Measurements from ENCODE around the gene YIPF5. TPM values are rescaled to one million over a fixed set of nuclear protein-coding genes. Genes with fewer than 3 reads are reported as not detected.
A peak's percentile ranks its signal among the peaks of the same experiment; 100 is the strongest.

The YIPF5 gene
- total RNA-seq, 4 donors from 2014 or later: 34.9 to 48.2 (median 41.5) TPM

DNA sequence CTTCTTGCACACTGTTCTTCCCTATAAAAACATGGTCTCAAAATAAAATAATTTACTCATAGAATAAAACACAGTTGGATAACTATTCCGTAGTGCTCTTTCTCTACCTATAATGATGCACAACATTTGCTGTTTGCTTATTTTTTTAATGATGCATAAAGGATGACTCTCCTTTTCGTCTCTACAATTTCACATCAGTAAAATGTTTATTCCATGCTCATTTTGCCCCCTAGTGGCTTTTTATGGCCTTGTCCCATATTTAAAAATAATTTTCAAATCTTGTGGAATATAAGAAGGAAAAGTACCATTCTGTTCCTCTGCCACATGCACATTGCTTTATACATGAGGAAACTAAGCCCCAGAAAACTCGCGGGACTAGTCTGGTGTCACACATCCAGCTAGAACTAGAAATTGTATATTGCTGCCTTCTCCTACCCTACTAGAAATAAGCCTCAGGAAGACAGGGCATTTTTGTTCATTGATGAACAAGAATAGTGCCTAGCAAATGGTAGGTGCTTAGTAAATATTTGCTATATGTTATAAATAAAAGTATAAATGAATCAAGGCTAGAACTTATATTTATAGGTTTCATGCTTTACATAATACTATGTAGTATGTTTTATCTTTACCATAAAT is 12.9 kb upstream of the YIPF5 start:
- Histone ChIP-seq H3K27me3 (no peaks in the 10 kb centered on the region), H3K4me1 (peaks cover 0 to 12% of the 10 kb centered on the region in 2 donors), H3K27ac (no peak overlapping the region), H3K4me3 (replicated peaks in 1 of 3) (no peak overlapping the region), H3K9me3 (no peaks in the 10 kb centered on the region), H3K36me3 (no peaks in the 10 kb centered on the region)
- no peak for TF ChIP-seq POLR2A (IDR thresholded peaks at IDR 0.05)
- TF ChIP-seq, protein P1, sequence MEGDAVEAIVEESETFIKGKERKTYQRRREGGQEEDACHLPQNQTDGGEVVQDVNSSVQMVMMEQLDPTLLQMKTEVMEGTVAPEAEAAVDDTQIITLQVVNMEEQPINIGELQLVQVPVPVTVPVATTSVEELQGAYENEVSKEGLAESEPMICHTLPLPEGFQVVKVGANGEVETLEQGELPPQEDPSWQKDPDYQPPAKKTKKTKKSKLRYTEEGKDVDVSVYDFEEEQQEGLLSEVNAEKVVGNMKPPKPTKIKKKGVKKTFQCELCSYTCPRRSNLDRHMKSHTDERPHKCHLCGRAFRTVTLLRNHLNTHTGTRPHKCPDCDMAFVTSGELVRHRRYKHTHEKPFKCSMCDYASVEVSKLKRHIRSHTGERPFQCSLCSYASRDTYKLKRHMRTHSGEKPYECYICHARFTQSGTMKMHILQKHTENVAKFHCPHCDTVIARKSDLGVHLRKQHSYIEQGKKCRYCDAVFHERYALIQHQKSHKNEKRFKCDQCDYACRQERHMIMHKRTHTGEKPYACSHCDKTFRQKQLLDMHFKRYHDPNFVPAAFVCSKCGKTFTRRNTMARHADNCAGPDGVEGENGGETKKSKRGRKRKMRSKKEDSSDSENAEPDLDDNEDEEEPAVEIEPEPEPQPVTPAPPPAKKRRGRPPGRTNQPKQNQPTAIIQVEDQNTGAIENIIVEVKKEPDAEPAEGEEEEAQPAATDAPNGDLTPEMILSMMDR (IDR thresholded peaks at IDR 0.05): peak; percentile 38 to 72 (median 52)
- DNase-seq: no peak
- intact Hi-C loops (cut with DNase I): no loop called here
- 26 to 30% methylated on average over 4 of the region's 4 CpGs for WGBS, 2 donors

DNA sequence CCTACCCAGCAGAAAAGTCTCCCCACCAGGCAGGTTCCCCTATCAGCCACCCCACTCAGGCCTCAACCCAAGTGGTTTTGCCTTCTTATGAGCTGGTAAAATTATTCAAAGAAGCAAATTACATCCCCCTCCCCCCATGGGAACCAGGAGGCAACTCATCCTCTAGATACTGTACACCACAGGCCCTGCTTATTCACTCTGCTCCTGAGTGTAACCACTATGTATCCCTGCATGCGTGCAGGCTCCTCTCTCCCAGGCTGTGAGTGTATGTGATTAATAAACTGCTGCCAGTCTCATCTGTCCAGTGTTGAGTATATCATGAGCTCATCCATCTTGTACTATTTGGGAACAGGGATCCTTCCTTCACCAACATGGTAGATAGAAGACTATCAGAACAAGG is 8.8 kb upstream of the YIPF5 start:
- no peaks in the 10 kb centered on the region for H3K27me3 ChIP-seq
- WGBS, 2 donors: 94 to 100% methylated on average over 1 of the region's 1 CpG
- no peaks in the 10 kb centered on the region for H3K9me3 ChIP-seq
- no peaks in the 10 kb centered on the region for H3K36me3 ChIP-seq
- no peak for DNase-seq
- H3K4me3 ChIP-seq (replicated peaks in 1 of 3): no peak overlapping the region
- TF ChIP-seq, protein P1 (IDR thresholded peaks at IDR 0.05): no peak
- H3K4me1 ChIP-seq: no peaks in the 10 kb centered on the region
- H3K27ac ChIP-seq: no peak overlapping the region
- intact Hi-C loops (cut with DNase I): no loop called here

DNA sequence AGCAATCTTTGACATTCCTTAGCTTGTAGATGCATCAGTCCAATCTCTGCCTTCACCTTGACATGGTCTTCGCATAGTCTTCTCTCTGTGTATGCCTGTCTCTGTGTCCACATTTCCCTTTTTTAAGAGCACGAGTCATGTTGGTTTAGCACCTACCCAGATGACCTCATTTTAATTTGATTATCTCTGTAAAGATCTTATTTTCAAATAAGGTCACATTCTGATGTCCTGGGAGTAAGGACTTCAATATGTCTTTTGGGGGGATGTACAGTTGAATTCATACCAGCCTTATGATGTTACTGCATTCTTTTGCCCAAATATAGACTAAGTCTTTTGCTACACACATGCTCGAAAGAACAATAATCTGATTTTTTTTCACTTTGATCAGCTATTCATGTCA is 7.1 kb upstream of the YIPF5 start:
- 87 to 92% methylated on average over 3 of the region's 3 CpGs for whole genome bisulfite sequencing, 2 donors
- no peaks in the 10 kb centered on the region for H3K9me3 ChIP-seq

DNA sequence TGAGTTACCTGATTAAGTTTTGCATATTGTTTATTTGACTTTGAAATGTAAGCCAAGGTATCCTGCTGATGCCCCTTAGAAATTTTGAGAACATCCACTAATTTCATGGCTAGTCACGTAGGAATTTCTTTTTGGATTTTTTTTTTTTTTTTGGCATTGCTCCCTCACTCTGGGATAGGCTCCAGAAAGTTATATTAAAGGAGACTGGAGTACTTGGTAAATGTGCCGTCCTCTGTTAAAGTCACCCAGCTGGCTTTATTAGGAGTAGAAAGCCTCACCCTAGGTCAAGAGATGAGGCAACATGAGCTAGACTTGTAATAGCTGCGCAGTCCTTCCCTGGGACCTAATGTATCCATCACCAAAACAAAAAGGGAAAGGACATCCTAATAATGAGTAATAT is 3.3 kb upstream of the YIPF5 start:
- Histone ChIP-seq H3K27ac (no peak overlapping the region), H3K9me3 (no peaks in the 10 kb centered on the region), H3K27me3 (no peaks in the 10 kb centered on the region), H3K4me1 (peaks cover 8 to 14% of the 10 kb centered on the region in 2 donors), H3K4me3 (replicated peaks in 1 of 3) (no peak overlapping the region), H3K36me3 (no peaks in the 10 kb centered on the region)
- TF ChIP-seq POLR2A (IDR thresholded peaks at IDR 0.05): no peak
- TF ChIP-seq, protein P1 (IDR thresholded peaks at IDR 0.05): no peak
- DNase-seq: no peak
- 43 to 47% methylated on average over 3 of the region's 3 CpGs for WGBS, 2 donors
- intact Hi-C loops (cut with DNase I): no loop called here

More for the DNA sequence above, 7.1 kb upstream of the YIPF5 start:
- Histone ChIP-seq H3K4me3 (replicated peaks in 1 of 3) (no peak overlapping the region), H3K4me1 (no peaks in the 10 kb centered on the region), H3K27me3 (no peaks in the 10 kb centered on the region), H3K27ac (no peak overlapping the region), H3K36me3 (no peaks in the 10 kb centered on the region)
- TF ChIP-seq, protein P1 (IDR thresholded peaks at IDR 0.05): no peak
- no peak for TF ChIP-seq POLR2A (IDR thresholded peaks at IDR 0.05)
- no peak for DNase-seq
- intact Hi-C loops (cut with DNase I): no loop called here

DNA sequence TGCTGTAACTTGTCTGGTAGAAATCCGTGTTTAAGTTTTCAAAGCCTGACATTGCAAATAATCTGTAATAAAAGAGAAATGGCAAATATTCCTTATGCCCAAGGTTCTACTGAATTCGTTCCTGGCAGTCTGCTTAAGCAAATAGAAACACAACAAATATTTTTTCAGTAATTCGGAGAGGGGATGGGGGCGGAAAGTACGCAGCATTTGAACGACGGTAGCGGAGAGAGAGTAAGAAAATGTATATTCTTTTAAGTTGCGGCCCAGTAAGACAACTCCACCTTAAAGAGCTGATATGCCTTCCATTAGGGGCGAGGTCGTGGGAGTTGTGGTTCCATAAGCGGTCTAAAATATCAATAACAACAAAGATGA is 569 bp downstream of the YIPF5 start:
- H3K27me3 ChIP-seq: no peaks in the 10 kb centered on the region
- DNase-seq: no peak
- peaks cover 10 to 14% of the 10 kb centered on the region in 2 donors for H3K4me1 ChIP-seq
- H3K4me3 ChIP-seq (replicated peaks in 1 of 3): peak overlapping the region; percentile 4 to 66 (median 49)
- peak overlapping the region in 2 of 3 donors; percentile 60 for H3K27ac ChIP-seq
- TF ChIP-seq, protein P1 (IDR thresholded peaks at IDR 0.05): no peak
- no peak for TF ChIP-seq POLR2A (IDR thresholded peaks at IDR 0.05)
- intact Hi-C loops (cut with DNase I): no loop called here
- H3K36me3 ChIP-seq: peaks cover 5 to 6% of the 10 kb centered on the region in 2 donors
- WGBS, 2 donors: 3 to 4% methylated on average over 12 of the region's 12 CpGs
- H3K9me3 ChIP-seq: no peaks in the 10 kb centered on the region

Measured in thyroid gland (tissue), 4 donors.